ENCODE data around the gene AMMECR1L.
"Not testable (repeated sequence)": the region's sequence is repeated elsewhere in the genome, so short reads cannot be mapped to it uniquely, and the experiment has no call there.

The AMMECR1L gene

GRCh38 chr2:127818794-127819425 lies 66.8 kb downstream of the AMMECR1L start:
- Histone ChIP-seq H3K27me3 (ENCODE audit: control insufficient read depth in 5 of 5, insufficient read depth in 4 of 5, low read length in 5 of 5) (no peaks in the 10 kb centered on the region), H3K4me3 (ENCODE audit: low read depth in 1 of 5, low read length in 5 of 5) (no peak overlapping the region), H3K4me1 (ENCODE audit: control insufficient read depth in 5 of 5, insufficient read depth in 5 of 5, low read length in 5 of 5) (no peaks in the 10 kb centered on the region), H3K9me3 (ENCODE audit: control insufficient read depth in 5 of 5, low read length in 5 of 5) (peaks cover 9 to 23% (median 19%) of the 10 kb centered on the region in 5 donors), H3K27ac (ENCODE audit: low read depth, low read length) (no peak overlapping the region), H3K9ac (ENCODE audit: low read length in 5 of 5) (no peak overlapping the region), H3K36me3 (ENCODE audit: control insufficient read depth in 5 of 5, insufficient read depth in 5 of 5, low read length in 5 of 5) (no peaks in the 10 kb centered on the region)

GRCh38 chr2:127818241-127818640 lies 67.5 kb downstream of the AMMECR1L start:
- Histone ChIP-seq H3K27ac (ENCODE audit: low read depth, low read length) (no peak overlapping the region), H3K27me3 (ENCODE audit: control insufficient read depth in 5 of 5, insufficient read depth in 4 of 5, low read length in 5 of 5) (no peaks in the 10 kb centered on the region), H3K9ac (ENCODE audit: low read length in 5 of 5) (no peak overlapping the region), H3K9me3 (ENCODE audit: control insufficient read depth in 5 of 5, low read length in 5 of 5) (peaks cover 9 to 23% (median 19%) of the 10 kb centered on the region in 5 donors), H3K4me3 (ENCODE audit: low read depth in 1 of 5, low read length in 5 of 5) (no peak overlapping the region), H3K4me1 (ENCODE audit: control insufficient read depth in 5 of 5, insufficient read depth in 5 of 5, low read length in 5 of 5) (no peaks in the 10 kb centered on the region), H3K36me3 (ENCODE audit: control insufficient read depth in 5 of 5, insufficient read depth in 5 of 5, low read length in 5 of 5) (no peaks in the 10 kb centered on the region)

- no peaks in the 10 kb centered on the region for H3K36me3 ChIP-seq (ENCODE audit: control insufficient read depth in 5 of 5, insufficient read depth in 5 of 5, low read length in 5 of 5)
Measured at GRCh38 chr2:127814677-127815076, 71.1 kb downstream of the AMMECR1L start.

GRCh38 chr2:127812441-127812840 lies 73.3 kb downstream of the AMMECR1L start:
- H3K36me3 ChIP-seq (ENCODE audit: control insufficient read depth in 5 of 5, insufficient read depth in 5 of 5, low read length in 5 of 5); H3K4me3 ChIP-seq (ENCODE audit: low read depth in 1 of 5, low read length in 5 of 5); H3K27me3 ChIP-seq (ENCODE audit: control insufficient read depth in 5 of 5, insufficient read depth in 4 of 5, low read length in 5 of 5); H3K9ac ChIP-seq (ENCODE audit: low read length in 5 of 5); H3K27ac ChIP-seq (ENCODE audit: low read depth, low read length); H3K9me3 ChIP-seq (ENCODE audit: control insufficient read depth in 5 of 5, low read length in 5 of 5): not testable (repeated sequence)
- H3K4me1 ChIP-seq (ENCODE audit: control insufficient read depth in 5 of 5, insufficient read depth in 5 of 5, low read length in 5 of 5) = peaks cover 2 to 31% (median 26%) of the 10 kb centered on the region in 5 donors

More at GRCh38 chr2:127814677-127815076, 71.1 kb downstream of the AMMECR1L start:
- Histone ChIP-seq H3K27me3 (ENCODE audit: control insufficient read depth in 5 of 5, insufficient read depth in 4 of 5, low read length in 5 of 5) (no peaks in the 10 kb centered on the region), H3K4me3 (ENCODE audit: low read depth in 1 of 5, low read length in 5 of 5) (no peak overlapping the region), H3K9me3 (ENCODE audit: control insufficient read depth in 5 of 5, low read length in 5 of 5) (peaks cover 0 to 6% (median 5%) of the 10 kb centered on the region in 5 donors), H3K9ac (ENCODE audit: low read length in 5 of 5) (no peak overlapping the region), H3K4me1 (ENCODE audit: control insufficient read depth in 5 of 5, insufficient read depth in 5 of 5, low read length in 5 of 5) (peaks cover 0 to 16% (median 13%) of the 10 kb centered on the region in 5 donors), H3K27ac (ENCODE audit: low read depth, low read length) (no peak overlapping the region)

All from subcutaneous abdominal adipose tissue (tissue), 5 donors.